Neural progenitor cell (in vitro differentiated cells): ENCODE results near the gene RBPMS2. TPM values are rescaled to one million over a fixed set of nuclear protein-coding genes. Genes with fewer than 3 reads are reported as not detected.

Experiments used
- DNase-seq: peaks from one replicate; pipeline ENCODE4 v3.0.0-alpha.2; 2016; ENCODE audit warnings: low spot score
- H2AFZ ChIP-seq: fragments of 200-600 bp; sonication (generic); replicated peaks from 2 replicates; pipeline ENCODE4 v1.6.1; 2016; ENCODE audit warnings: antibody characterized with exemption
- H3F3A ChIP-seq: fragments of 200-600 bp; sonication (generic); 2 replicates; pipeline ENCODE4 v1.6.1; 2016; ENCODE audit warnings: antibody characterized with exemption, low read depth
- H3K27ac ChIP-seq: fragments of 200-600 bp; sonication (generic); 2 replicates; pipeline ENCODE4 v1.5.1; 2016; ENCODE audit warnings: mild to moderate bottlenecking
- H3K27me3 ChIP-seq: fragments of 200-600 bp; sonication (generic); 2 replicates; pipeline ENCODE4 v1.6.1; 2016; ENCODE audit warnings: mild to moderate bottlenecking, moderate library complexity
- H3K36me3 ChIP-seq: fragments of 200-600 bp; sonication (generic); 2 replicates; pipeline ENCODE4 v1.5.1; 2016
- H3K4me1 ChIP-seq: fragments of 200-600 bp; sonication (generic); 2 replicates; pipeline ENCODE4 v1.6.1; 2016; ENCODE audit warnings: mixed run types
- H3K4me2 ChIP-seq: fragments of 200-600 bp; sonication (generic); 2 replicates; pipeline ENCODE4 v1.6.1; 2016
- H3K4me3 ChIP-seq: fragments of 200-600 bp; sonication (generic); 2 replicates; pipeline ENCODE4 v1.5.1; 2016
- H3K79me2 ChIP-seq: fragments of 200-600 bp; sonication (generic); 2 replicates; pipeline ENCODE4 v1.6.1; 2016; ENCODE audit warnings: low read depth
- H3K9ac ChIP-seq: fragments of 200-600 bp; sonication (generic); 2 replicates; pipeline ENCODE4 v1.6.1; 2016
- H3K9me3 ChIP-seq: fragments of 200-600 bp; sonication (generic); 2 replicates; pipeline ENCODE4 v1.5.1; 2016; ENCODE audit warnings: low read depth
- H4K20me1 ChIP-seq: fragments of 200-600 bp; sonication (generic); 2 replicates; pipeline ENCODE4 v1.6.1; 2016; ENCODE audit warnings: low read depth
- H3K27ac Mint-ChIP-seq: 3 replicates; pipeline ENCODE4 v1.8.0; 2021; ENCODE audit warnings: mixed read lengths
- H3K27me3 Mint-ChIP-seq: 2 replicates; pipeline ENCODE4 v1.8.0; 2022; ENCODE audit warnings: low read depth, mild to moderate bottlenecking, inconsistent platforms, moderate library complexity, mixed read lengths; ENCODE audit not compliant: insufficient read depth
- H3K36me3 Mint-ChIP-seq: 3 replicates; pipeline ENCODE4 v1.8.0; 2021; ENCODE audit warnings: mixed read lengths
- H3K4me1 Mint-ChIP-seq: 3 replicates; pipeline ENCODE4 v1.8.0; 2021; ENCODE audit warnings: mixed read lengths
- H3K4me3 Mint-ChIP-seq: 3 replicates; pipeline ENCODE4 v1.8.0; 2021; ENCODE audit warnings: mild to moderate bottlenecking, moderate library complexity, mixed read lengths
- H3K9me3 Mint-ChIP-seq: 3 replicates; pipeline ENCODE4 v1.8.0; 2020; ENCODE audit warnings: mixed read lengths
- CTCF ChIP-seq: fragments of 200-600 bp; sonication (generic); IDR thresholded peaks from 2 replicates; pipeline ENCODE4 v1.5.1; 2017; ENCODE audit warnings: antibody characterized with exemption, mild to moderate bottlenecking
- EZH2 ChIP-seq: fragments of 200-600 bp; sonication (generic); IDR thresholded peaks from 2 replicates; pipeline ENCODE4 v1.6.1; 2017; ENCODE audit warnings: antibody characterized with exemption, mild to moderate bottlenecking, moderate library complexity
- EZH2phosphoT487 ChIP-seq: fragments of 200-600 bp; sonication (generic); IDR thresholded peaks from 2 replicates; pipeline ENCODE4 v1.6.1; 2017; ENCODE audit warnings: antibody characterized with exemption
- total RNA-seq: library from RNA; depleted of rRNA; stranded (reverse); fragments of >200 nt; gene quantifications from 2 replicates; pipeline ENCODE4 v1.2.3, GENCODE V29; 2015; ENCODE audit warnings: low replicate concordance

RBPMS2 gene
- total RNA-seq, 1 donor from 2014 or later, result 0.15 TPM

- no peaks in the 10 kb centered on the region for H3K9me3 ChIP-seq
- peaks cover 10% of the 10 kb centered on the region for H3K4me1 Mint-ChIP-seq
Observed at GRCh38 chr15:64763462-64763861, 11.9 kb downstream of the RBPMS2 start.

GRCh38 chr15:64763021-64763420 lies 12.4 kb downstream of the RBPMS2 start:
- Histone ChIP-seq H3K27ac (no peak overlapping the region), H3K36me3 (no peaks in the 10 kb centered on the region), H4K20me1 (no peaks in the 10 kb centered on the region), H3K9ac (no peak overlapping the region), H3K27me3 (no peaks in the 10 kb centered on the region), H3K4me3 (no peak overlapping the region), H3K4me2 (no peak overlapping the region), H2AFZ (no peak overlapping the region), H3K9me3 (no peaks in the 10 kb centered on the region), H3K79me2 (peaks cover 56% of the 10 kb centered on the region), H3K4me1 (no peaks in the 10 kb centered on the region), H3F3A (no peaks in the 10 kb centered on the region)
- no peak for DNase-seq
- Mint-ChIP-seq H3K27ac (no peak overlapping the region), H3K4me3 (no peak overlapping the region), H3K27me3 (peaks cover 7% of the 10 kb centered on the region), H3K9me3 (no peaks in the 10 kb centered on the region), H3K36me3 (peaks cover 5% of the 10 kb centered on the region), H3K4me1 (peaks cover 8% of the 10 kb centered on the region)
- TF ChIP-seq EZH2, result no peak
- no peak for TF ChIP-seq EZH2phosphoT487
- TF ChIP-seq CTCF, result no peak

More at GRCh38 chr15:64763462-64763861, 11.9 kb downstream of the RBPMS2 start:
- TF ChIP-seq EZH2 (no peak), CTCF (no peak), EZH2phosphoT487 (no peak)
- no peaks in the 10 kb centered on the region for H4K20me1 ChIP-seq
- no peak overlapping the region for H3K27ac Mint-ChIP-seq
- H3K9me3 Mint-ChIP-seq, result no peaks in the 10 kb centered on the region
- H3K9ac ChIP-seq, result no peak overlapping the region
- no peak for DNase-seq
- no peaks in the 10 kb centered on the region for H3K36me3 ChIP-seq
- H3F3A ChIP-seq, result no peaks in the 10 kb centered on the region
- H3K27ac ChIP-seq, result no peak overlapping the region
- H3K4me3 Mint-ChIP-seq, result no peak overlapping the region
- no peaks in the 10 kb centered on the region for H3K4me1 ChIP-seq
- peaks cover 5% of the 10 kb centered on the region for H3K27me3 Mint-ChIP-seq
- H3K79me2 ChIP-seq, result peaks cover 56% of the 10 kb centered on the region
- H3K4me2 ChIP-seq, result no peak overlapping the region
- H3K36me3 Mint-ChIP-seq, result peaks cover 2% of the 10 kb centered on the region
- H3K4me3 ChIP-seq, result no peak overlapping the region
- no peaks in the 10 kb centered on the region for H3K27me3 ChIP-seq
- H2AFZ ChIP-seq, result no peak overlapping the region

GRCh38 chr15:64762546-64762945 lies 12.8 kb downstream of the RBPMS2 start:
- Histone ChIP-seq H3K9me3 (no peaks in the 10 kb centered on the region), H3K36me3 (no peaks in the 10 kb centered on the region), H2AFZ (no peak overlapping the region), H3K4me2 (no peak overlapping the region), H3K27me3 (no peaks in the 10 kb centered on the region), H4K20me1 (no peaks in the 10 kb centered on the region), H3K9ac (no peak overlapping the region), H3K4me1 (no peaks in the 10 kb centered on the region), H3F3A (no peaks in the 10 kb centered on the region), H3K4me3 (no peak overlapping the region), H3K27ac (no peak overlapping the region), H3K79me2 (peaks cover 54% of the 10 kb centered on the region)
- Mint-ChIP-seq H3K4me3 (no peak overlapping the region), H3K9me3 (no peaks in the 10 kb centered on the region), H3K4me1 (peaks cover 5% of the 10 kb centered on the region), H3K27ac (no peak overlapping the region), H3K27me3 (peaks cover 7% of the 10 kb centered on the region), H3K36me3 (peaks cover 5% of the 10 kb centered on the region)
- DNase-seq, result no peak
- TF ChIP-seq EZH2 (no peak), EZH2phosphoT487 (no peak), CTCF (no peak)
